ENCODE results near the gene PRDM5. TPM values are rescaled to one million over a fixed set of nuclear protein-coding genes. Genes with fewer than 3 reads are reported as not detected.

The PRDM5 gene
- total RNA-seq, 1 experiment from 2014 or later = 5.1 TPM

DNA sequence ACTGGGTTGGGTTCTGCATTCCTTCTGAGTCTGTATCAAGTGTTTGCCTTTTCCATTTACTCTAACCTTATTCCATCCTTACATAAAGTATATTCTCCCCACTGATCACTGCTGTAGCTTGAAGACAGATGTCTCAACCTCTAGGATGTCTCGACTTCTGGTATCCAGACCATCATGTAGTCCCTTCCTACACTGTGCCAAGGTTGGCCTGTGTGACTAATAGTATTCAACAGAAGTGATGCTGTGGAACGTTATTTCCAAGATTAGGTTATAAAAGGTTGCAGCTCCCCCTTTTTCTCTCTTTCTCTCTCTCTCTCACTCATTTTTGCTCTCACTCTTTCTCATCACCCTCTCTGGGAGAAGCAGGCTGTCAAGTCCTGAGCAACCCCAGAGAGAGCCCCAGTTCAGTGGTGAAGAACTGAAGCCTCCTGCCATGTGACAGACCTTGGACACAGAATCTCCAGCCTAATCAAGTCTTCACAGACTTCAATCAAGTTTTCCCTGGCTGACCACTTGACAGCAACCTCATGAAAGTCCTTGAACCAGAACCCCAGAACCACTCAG, 75.4 kb downstream of the PRDM5 start (continued):
- TF ChIP-seq CTCF (IDR thresholded peaks at IDR 0.05 in 2 of 3, conservative IDR thresholded peaks at IDR 0.05 in 1 of 3; ENCODE audit: borderline replicate concordance in 1 of 3, insufficient read depth in 1 of 3, low read depth in 2 of 3, low read length in 2 of 3) (no peak), RAD21 (IDR thresholded peaks at IDR 0.05; ENCODE audit: low read depth) (no peak)

GRCh38 chr4:120844528-120844921, 78.0 kb downstream of the PRDM5 start:
- H4K20me1 ChIP-seq (ENCODE audit: insufficient read depth) = no peaks in the 10 kb centered on the region
- no peaks in the 10 kb centered on the region for H3K79me2 ChIP-seq (ENCODE audit: insufficient read depth, low read length)
- POLR2A ChIA-PET = no interaction called here
- no peak overlapping the region for H3K4me2 ChIP-seq (ENCODE audit: low read length)
- DNase-seq (ENCODE audit: low read depth, low spot score) = no peak
- H3K4me3 ChIP-seq (replicated peaks in 1 of 2; ENCODE audit: low read depth in 1 of 2, low read length in 2 of 2) = no peak overlapping the region
- RAD21 ChIA-PET (ENCODE audit: low non-redundant PET in 1 of 2, low total read pairs in 2 of 2, uncharacterized antibody in 2 of 2, unreplicated experiment in 2 of 2) = no interaction called here
- intact Hi-C loops (cut with micrococcal nuclease) = no loop called here
- no peaks in the 10 kb centered on the region for H3K9me3 ChIP-seq (ENCODE audit: control insufficient read depth in 1 of 2, insufficient read depth in 1 of 2, low read depth in 1 of 2, low read length in 2 of 2)
- TF ChIP-seq ZNF274 (IDR thresholded peaks at IDR 0.05; ENCODE audit: low read depth, low read length) = no peak
- no peak for TF ChIP-seq SP1 (IDR thresholded peaks at IDR 0.05; ENCODE audit: low read depth)
- TF ChIP-seq YY1 (IDR thresholded peaks at IDR 0.05; ENCODE audit: extremely low read depth, insufficient replicate concordance, low read depth, low read length) = no peak
- TF ChIP-seq TCF7L2 (IDR thresholded peaks at IDR 0.05; ENCODE audit: borderline replicate concordance, extremely low read depth, insufficient read depth, insufficient read length) = no peak
- no peak for TF ChIP-seq SIN3A (IDR thresholded peaks at IDR 0.05; ENCODE audit: low read depth)
- no peak for TF ChIP-seq CTCF (IDR thresholded peaks at IDR 0.05 in 2 of 3, conservative IDR thresholded peaks at IDR 0.05 in 1 of 3; ENCODE audit: borderline replicate concordance in 1 of 3, insufficient read depth in 1 of 3, low read depth in 2 of 3, low read length in 2 of 3)
- no peak for TF ChIP-seq ZFX (IDR thresholded peaks at IDR 0.05)
- no peak for TF ChIP-seq JUND (IDR thresholded peaks at IDR 0.05)
- no peak for ATAC-seq
- H3K27me3 ChIP-seq (ENCODE audit: insufficient read depth, low read length) = no peaks in the 10 kb centered on the region
- H2AFZ ChIP-seq (ENCODE audit: low read depth, low read length, poor library complexity, severe bottlenecking) = no peak overlapping the region
- H3K9ac ChIP-seq (ENCODE audit: low read length) = no peak overlapping the region
- CTCF ChIA-PET = interaction anchor here (1.3 kb wide), 1 partner anchor 133 kb away, joined by 4 read pairs; no protein-coding TSS in a partner anchor
- no peaks in the 10 kb centered on the region for H3K36me3 ChIP-seq (ENCODE audit: control insufficient read depth in 1 of 2, insufficient read depth in 2 of 2, low read length in 2 of 2)
- no peaks in the 10 kb centered on the region for H3K4me1 ChIP-seq (ENCODE audit: control insufficient read depth in 1 of 2, insufficient read depth in 2 of 2, low read length in 2 of 2)
- H3K27ac ChIP-seq (ENCODE audit: low read depth, low read length) = no peak overlapping the region
- no TSS peak for BruUV-seq (replicated peaks)
- no peaks in the 10 kb centered on the region for H3K9me2 ChIP-seq (ENCODE audit: insufficient read depth)
